ENCODE results near the gene PIGK.
"Not testable (repeated sequence)": the region's sequence is repeated elsewhere in the genome, so short reads cannot be mapped to it uniquely, and the experiment has no call there.

Gene PIGK

GRCh38 chr1:77188770-77189169 lies 30.5 kb downstream of the PIGK start:
- Histone ChIP-seq H3K4me3 (ENCODE audit: low read length) (no peak overlapping the region), H3K36me3 (replicated peaks; ENCODE audit: low read depth, low read length) (no peaks in the 10 kb centered on the region), H3K9me3 (ENCODE audit: insufficient read depth, low read length) (no peaks in the 10 kb centered on the region), H3K79me2 (ENCODE audit: low read length) (no peaks in the 10 kb centered on the region), H3K4me2 (ENCODE audit: low read length) (no peak overlapping the region), H4K20me1 (ENCODE audit: insufficient read depth, low read length) (no peaks in the 10 kb centered on the region), H3K27ac (ENCODE audit: low read length) (no peak overlapping the region), H3K4me1 (ENCODE audit: low read length) (no peaks in the 10 kb centered on the region), H3K9ac (ENCODE audit: low read length) (no peak overlapping the region), H3K27me3 (ENCODE audit: low read depth, low read length) (no peaks in the 10 kb centered on the region), H2AFZ (ENCODE audit: low read depth, low read length) (no peak overlapping the region)
- TF ChIP-seq CTCF (IDR thresholded peaks at IDR 0.05; ENCODE audit: low read depth, low read length) (no peak), EZH2phosphoT487 (IDR thresholded peaks at IDR 0.05; ENCODE audit: low read depth) (no peak)

- H3K4me1 ChIP-seq (ENCODE audit: low read length); H2AFZ ChIP-seq (ENCODE audit: low read depth, low read length); H4K20me1 ChIP-seq (ENCODE audit: insufficient read depth, low read length); H3K9me3 ChIP-seq (ENCODE audit: insufficient read depth, low read length); H3K27ac ChIP-seq (ENCODE audit: low read length); H3K4me3 ChIP-seq (ENCODE audit: low read length); H3K36me3 ChIP-seq (replicated peaks; ENCODE audit: low read depth, low read length); H3K27me3 ChIP-seq (ENCODE audit: low read depth, low read length); H3K4me2 ChIP-seq (ENCODE audit: low read length); H3K79me2 ChIP-seq (ENCODE audit: low read length); H3K9ac ChIP-seq (ENCODE audit: low read length): not testable (repeated sequence)
Observed at GRCh38 chr1:77186907-77187306, 32.3 kb downstream of the PIGK start.

GRCh38 chr1:77182083-77182482 lies 37.1 kb downstream of the PIGK start:
- H3K79me2 ChIP-seq (ENCODE audit: low read length): no peaks in the 10 kb centered on the region
- no peak overlapping the region for H3K4me2 ChIP-seq (ENCODE audit: low read length)
- H3K9ac ChIP-seq (ENCODE audit: low read length): no peak overlapping the region
- no peaks in the 10 kb centered on the region for H3K27me3 ChIP-seq (ENCODE audit: low read depth, low read length)
- no peaks in the 10 kb centered on the region for H3K4me1 ChIP-seq (ENCODE audit: low read length)
- no peaks in the 10 kb centered on the region for H3K9me3 ChIP-seq (ENCODE audit: insufficient read depth, low read length)
- no peak overlapping the region for H3K4me3 ChIP-seq (ENCODE audit: low read length)
- no peak overlapping the region for H3K27ac ChIP-seq (ENCODE audit: low read length)
- TF ChIP-seq EZH2phosphoT487 (IDR thresholded peaks at IDR 0.05; ENCODE audit: low read depth) (no peak), CTCF (IDR thresholded peaks at IDR 0.05; ENCODE audit: low read depth, low read length) (no peak)
- no peak overlapping the region for H2AFZ ChIP-seq (ENCODE audit: low read depth, low read length)
- no peaks in the 10 kb centered on the region for H4K20me1 ChIP-seq (ENCODE audit: insufficient read depth, low read length)
- no peaks in the 10 kb centered on the region for H3K36me3 ChIP-seq (replicated peaks; ENCODE audit: low read depth, low read length)

- H3K4me3 ChIP-seq (ENCODE audit: low read length): no peak overlapping the region
- TF ChIP-seq EZH2phosphoT487 (IDR thresholded peaks at IDR 0.05; ENCODE audit: low read depth): no peak
- no peak for TF ChIP-seq CTCF (IDR thresholded peaks at IDR 0.05; ENCODE audit: low read depth, low read length)
- H3K79me2 ChIP-seq (ENCODE audit: low read length): no peaks in the 10 kb centered on the region
- no peaks in the 10 kb centered on the region for H4K20me1 ChIP-seq (ENCODE audit: insufficient read depth, low read length)
- no peak overlapping the region for H2AFZ ChIP-seq (ENCODE audit: low read depth, low read length)
- 0 out of 2 replicates have a peak, but pooled peaks cover 11% of the 10 kb centered on the region for H3K9me3 ChIP-seq (ENCODE audit: insufficient read depth, low read length)
- H3K27ac ChIP-seq (ENCODE audit: low read length): no peak overlapping the region
- H3K36me3 ChIP-seq (replicated peaks; ENCODE audit: low read depth, low read length): no peaks in the 10 kb centered on the region
- no peaks in the 10 kb centered on the region for H3K4me1 ChIP-seq (ENCODE audit: low read length)
- no peak overlapping the region for H3K9ac ChIP-seq (ENCODE audit: low read length)
- no peak overlapping the region for H3K4me2 ChIP-seq (ENCODE audit: low read length)
- H3K27me3 ChIP-seq (ENCODE audit: low read depth, low read length): no peaks in the 10 kb centered on the region
Observed at GRCh38 chr1:77179632-77180031, 39.6 kb downstream of the PIGK start.
